CD14-positive monocyte (primary cell): ENCODE data around the gene ATP11A. TPM values are rescaled to one million over a fixed set of nuclear protein-coding genes. Genes with fewer than 3 reads are reported as not detected.
A peak's percentile ranks its signal among the peaks of the same experiment; 100 is the strongest.

Source experiments
- DNase-seq, 3 donors: peaks; one replicate each; pipeline ENCODE4 v3.0.0-alpha.2; 2011 to 2022
- H2AFZ ChIP-seq: 2 replicates; pipeline ENCODE4 v1.6.0; 2012; ENCODE audit warnings: mild to moderate bottlenecking, low read depth, low read length, inconsistent platforms; ENCODE audit not compliant: insufficient read depth, poor library complexity, severe bottlenecking
- H3K27ac ChIP-seq, 2 donors: 1 replicate in 1 of 2; 2 replicates in 1 of 2; pipeline ENCODE4 v1.5.1; 2012 to 2013; ENCODE audit warnings: low read length in 2 of 2, control low read depth in 1 of 2, inconsistent platforms in 1 of 2, low read depth in 1 of 2, mild to moderate bottlenecking in 1 of 2
- H3K27me3 ChIP-seq, 2 donors: one replicate each; pipeline versions ENCODE4 v1.6.0 to v1.6.1; 2011 to 2013; ENCODE audit warnings: low read length in 2 of 2; ENCODE audit not compliant: control insufficient read depth in 2 of 2, insufficient read depth in 2 of 2
- H3K36me3 ChIP-seq, 2 donors: replicated peaks in 1 of 2; 1 replicate in 1 of 2; 2 replicates in 1 of 2; pipeline versions ENCODE4 v1.5.1 to v1.6.1; 2012 to 2013; ENCODE audit warnings: low read length in 2 of 2, control low read depth in 1 of 2, inconsistent platforms in 1 of 2, mild to moderate bottlenecking in 1 of 2; ENCODE audit not compliant: insufficient read depth in 2 of 2, control insufficient read depth in 1 of 2
- H3K4me1 ChIP-seq, 2 donors: 1 replicate in 1 of 2; 2 replicates in 1 of 2; pipeline versions ENCODE4 v1.5.1 to v1.6.1; 2012 to 2013; ENCODE audit warnings: low read length in 2 of 2, control low read depth in 1 of 2, inconsistent platforms in 1 of 2, mild to moderate bottlenecking in 1 of 2, moderate library complexity in 1 of 2; ENCODE audit not compliant: insufficient read depth in 2 of 2, control insufficient read depth in 1 of 2
- H3K4me2 ChIP-seq: replicated peaks from 2 replicates; pipeline ENCODE3; 2012; ENCODE audit warnings: low read length, moderate library complexity, mild to moderate bottlenecking; ENCODE audit not compliant: poor library complexity, severe bottlenecking; ENCODE audit errors: extremely low read depth
- H3K4me3 ChIP-seq, 3 experiments: fragments of 200-600 bp in 1 of 3; sonication (generic) in 1 of 3; replicated peaks in 1 of 3; 1 replicate in 2 of 3; 2 replicates in 1 of 3; pipeline ENCODE4 v1.5.1; 2011 to 2013; ENCODE audit warnings: low read length in 3 of 3, mild to moderate bottlenecking in 3 of 3, control low read depth in 2 of 3, low read depth in 2 of 3, inconsistent platforms in 1 of 3, moderate library complexity in 1 of 3
- H3K79me2 ChIP-seq: 2 replicates; pipeline ENCODE4 v1.6.0; 2012; ENCODE audit warnings: mild to moderate bottlenecking, control low read depth, inconsistent platforms, low read length, moderate library complexity; ENCODE audit not compliant: insufficient read depth
- H3K9ac ChIP-seq: 2 replicates; pipeline ENCODE4 v1.6.0; 2017; ENCODE audit warnings: low read length, mild to moderate bottlenecking; ENCODE audit not compliant: insufficient read depth, poor library complexity, severe bottlenecking
- H3K9me3 ChIP-seq, 2 donors: replicated peaks in 1 of 2; 1 replicate in 1 of 2; 2 replicates in 1 of 2; pipeline versions ENCODE4 v1.5.1 to v1.6.1; 2012 to 2013; ENCODE audit warnings: low read length in 2 of 2, control low read depth in 1 of 2; ENCODE audit not compliant: control insufficient read depth in 1 of 2, insufficient read depth in 1 of 2
- H4K20me1 ChIP-seq: 2 replicates; pipeline ENCODE4 v1.6.0; 2012; ENCODE audit warnings: mild to moderate bottlenecking, low read length, control low read depth, moderate library complexity; ENCODE audit not compliant: insufficient read depth
- H3K27ac Mint-ChIP-seq, 7 donors: one replicate each; pipeline ENCODE4 v1.8.0; 2020; ENCODE audit warnings: mild to moderate bottlenecking in 7 of 7, mixed read lengths in 7 of 7, moderate library complexity in 6 of 7, inconsistent platforms in 2 of 7
- H3K27me3 Mint-ChIP-seq, 3 donors: one replicate each; pipeline ENCODE4 v1.8.0; 2021 to 2022; ENCODE audit warnings: low read depth in 3 of 3, mild to moderate bottlenecking in 3 of 3, mixed read lengths in 3 of 3, moderate library complexity in 3 of 3, inconsistent platforms in 1 of 3
- H3K36me3 Mint-ChIP-seq, 2 donors: one replicate each; pipeline ENCODE4 v1.8.0; 2020; ENCODE audit warnings: mixed read lengths in 2 of 2, inconsistent platforms in 1 of 2, mild to moderate bottlenecking in 1 of 2
- H3K4me1 Mint-ChIP-seq: one replicate; pipeline ENCODE4 v1.8.0; 2020; ENCODE audit warnings: mild to moderate bottlenecking, mixed read lengths
- H3K4me3 Mint-ChIP-seq, 2 donors: one replicate each; pipeline ENCODE4 v1.8.0; 2020; ENCODE audit warnings: mild to moderate bottlenecking in 2 of 2, mixed read lengths in 2 of 2, moderate library complexity in 1 of 2
- H3K9me3 Mint-ChIP-seq, 7 donors: one replicate each; pipeline ENCODE4 v1.8.0; 2020 to 2022; ENCODE audit warnings: mixed read lengths in 7 of 7, mild to moderate bottlenecking in 6 of 7, moderate library complexity in 6 of 7, inconsistent platforms in 2 of 7
- WGBS: methylation state at CpG from one replicate; pipeline ENCODE4 v1.1.5; 2013; ENCODE audit warnings: missing lambda C conversion rate; ENCODE audit not compliant: insufficient coverage; 5-methylcytosine and 5-hydroxymethylcytosine counted together
- intact Hi-C, 2 donors: fragments of 100-400 bp; cut with micrococcal nuclease; formaldehyde crosslinking; loops; one replicate each; pipeline versions ENCODE4 v1.15.0 to v1.15.1; 2023
- polyA plus RNA-seq, 3 donors: library from polyadenylated mRNA; depleted of rRNA in 1 of 3; unstranded in 2 of 3; stranded (reverse) in 1 of 3; fragments of 300-500 nt in 2 of 3; fragments of >200 nt in 1 of 3; fragmentation: Illumina TruSeq in 2 of 3; gene quantifications; 1 replicate in 2 of 3; 2 replicates in 1 of 3; pipeline ENCODE4 v1.2.3, GENCODE V29; 2012 to 2021
- TF ChIP-seq, protein P1 (sequence below): fragments of 200-600 bp; IDR thresholded peaks from one replicate; pipeline ENCODE4 v1.8.0; 2022; ENCODE audit warnings: antibody characterized with exemption, mild to moderate bottlenecking

Gene ATP11A
- polyA plus RNA-seq, 3 donors, result 7.2 to 45.4 (median 7.6) TPM

DNA sequence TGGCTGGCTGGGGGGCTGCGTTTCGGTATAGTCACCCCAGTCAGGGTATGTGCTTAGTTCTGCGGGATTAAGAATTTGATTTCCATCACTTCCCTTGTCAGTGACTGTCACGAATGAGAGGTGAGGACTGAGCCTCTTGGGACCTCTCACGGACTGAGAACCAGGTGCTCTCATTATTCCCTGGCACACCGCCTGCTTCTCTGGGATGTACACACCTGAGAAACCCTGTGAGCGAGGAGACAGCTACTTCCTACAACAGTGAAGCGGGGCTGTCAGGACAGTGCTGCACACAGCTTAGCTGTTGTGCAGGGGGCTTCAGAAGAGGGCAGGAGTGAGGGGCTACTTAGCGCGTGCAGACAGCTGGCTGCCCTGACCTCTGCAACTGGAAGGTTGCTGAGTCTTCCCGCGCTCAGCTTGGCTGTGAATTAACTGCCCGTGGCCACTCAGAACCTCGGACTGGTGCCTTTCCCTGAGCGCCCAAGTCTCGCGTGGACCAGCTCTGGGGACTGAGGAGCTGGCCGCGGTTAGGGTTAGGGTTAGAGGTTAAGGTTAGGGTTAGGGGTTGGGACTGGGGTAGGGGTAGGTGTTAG lies 213.9 kb downstream of the ATP11A start:
- Histone ChIP-seq H3K27ac (no peak overlapping the region), H3K9me3 (peaks cover 16 to 32% of the 10 kb centered on the region in 2 donors), H3K36me3 (no peaks in the 10 kb centered on the region), H3K27me3 (no peaks in the 10 kb centered on the region), H3K9ac (no peak overlapping the region), H3K4me2 (no peak overlapping the region), H3K4me3 (no peak overlapping the region), H3K4me1 (no peaks in the 10 kb centered on the region), H3K79me2 (no peaks in the 10 kb centered on the region), H2AFZ (no peak overlapping the region), H4K20me1 (no peaks in the 10 kb centered on the region)
- no peak for DNase-seq
- no peaks in the 10 kb centered on the region for H3K4me1 Mint-ChIP-seq
- H3K4me3 Mint-ChIP-seq, result no peak overlapping the region
- TF ChIP-seq, protein P1, sequence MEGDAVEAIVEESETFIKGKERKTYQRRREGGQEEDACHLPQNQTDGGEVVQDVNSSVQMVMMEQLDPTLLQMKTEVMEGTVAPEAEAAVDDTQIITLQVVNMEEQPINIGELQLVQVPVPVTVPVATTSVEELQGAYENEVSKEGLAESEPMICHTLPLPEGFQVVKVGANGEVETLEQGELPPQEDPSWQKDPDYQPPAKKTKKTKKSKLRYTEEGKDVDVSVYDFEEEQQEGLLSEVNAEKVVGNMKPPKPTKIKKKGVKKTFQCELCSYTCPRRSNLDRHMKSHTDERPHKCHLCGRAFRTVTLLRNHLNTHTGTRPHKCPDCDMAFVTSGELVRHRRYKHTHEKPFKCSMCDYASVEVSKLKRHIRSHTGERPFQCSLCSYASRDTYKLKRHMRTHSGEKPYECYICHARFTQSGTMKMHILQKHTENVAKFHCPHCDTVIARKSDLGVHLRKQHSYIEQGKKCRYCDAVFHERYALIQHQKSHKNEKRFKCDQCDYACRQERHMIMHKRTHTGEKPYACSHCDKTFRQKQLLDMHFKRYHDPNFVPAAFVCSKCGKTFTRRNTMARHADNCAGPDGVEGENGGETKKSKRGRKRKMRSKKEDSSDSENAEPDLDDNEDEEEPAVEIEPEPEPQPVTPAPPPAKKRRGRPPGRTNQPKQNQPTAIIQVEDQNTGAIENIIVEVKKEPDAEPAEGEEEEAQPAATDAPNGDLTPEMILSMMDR, result no peak
- WGBS, result 94% methylated on average over 17 of the region's 19 CpGs
- H3K36me3 Mint-ChIP-seq, result no peaks in the 10 kb centered on the region
- H3K27me3 Mint-ChIP-seq, result peaks cover 0 to 9% (median 4%) of the 10 kb centered on the region in 3 donors
- H3K27ac Mint-ChIP-seq, result peak overlapping the region in 1 of 7 donors; percentile 35
- intact Hi-C loops, result no loop called here
- H3K9me3 Mint-ChIP-seq, result peaks cover 10 to 22% (median 15%) of the 10 kb centered on the region in 7 donors

DNA sequence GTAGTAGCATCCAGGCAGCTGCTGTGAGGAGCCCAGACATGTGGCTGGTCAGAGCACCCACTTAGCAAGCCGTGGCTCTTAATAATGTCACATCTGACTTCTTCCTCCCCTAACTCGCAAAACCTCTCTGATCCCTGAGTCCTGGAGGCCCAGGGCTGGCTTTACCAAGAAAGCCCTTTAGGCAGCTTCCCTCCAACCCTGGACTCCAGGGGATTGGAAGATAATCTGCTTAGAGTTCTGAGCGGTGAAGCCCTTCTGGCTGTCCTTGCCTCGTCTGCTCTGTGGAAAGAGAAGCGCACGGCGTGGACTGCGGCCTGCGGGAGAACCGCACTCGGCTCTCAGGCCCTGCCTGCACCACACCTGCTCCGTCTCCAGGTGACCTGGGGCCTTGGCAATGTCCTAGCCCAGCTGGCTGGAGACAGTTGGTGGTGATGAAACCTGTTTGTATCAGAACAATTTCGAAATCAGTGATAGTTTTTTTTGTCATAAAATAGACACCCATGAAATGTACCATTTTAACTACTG lies 214.7 kb downstream of the ATP11A start:
- H3K79me2 ChIP-seq, result no peaks in the 10 kb centered on the region
- peaks cover 16 to 32% of the 10 kb centered on the region in 2 donors for H3K9me3 ChIP-seq
- 97% methylated on average over 10 of the region's 13 CpGs for WGBS
- H3K9me3 Mint-ChIP-seq, result peaks cover 10 to 22% (median 17%) of the 10 kb centered on the region in 7 donors
- H3K9ac ChIP-seq, result no peak overlapping the region
- DNase-seq, result no peak
- H3K4me2 ChIP-seq, result no peak overlapping the region
- no peaks in the 10 kb centered on the region for H4K20me1 ChIP-seq
- no peaks in the 10 kb centered on the region for H3K36me3 ChIP-seq
- no peak overlapping the region for H2AFZ ChIP-seq
- no peak overlapping the region for H3K4me3 ChIP-seq
- H3K4me1 Mint-ChIP-seq, result no peaks in the 10 kb centered on the region
- H3K27ac ChIP-seq, result no peak overlapping the region
- no peak overlapping the region for H3K4me3 Mint-ChIP-seq
- H3K36me3 Mint-ChIP-seq, result no peaks in the 10 kb centered on the region
- H3K4me1 ChIP-seq, result no peaks in the 10 kb centered on the region
- no peak overlapping the region for H3K27ac Mint-ChIP-seq
- intact Hi-C loops, result no loop called here
- TF ChIP-seq, protein P1, result no peak
- H3K27me3 Mint-ChIP-seq, result peaks cover 4 to 8% (median 4%) of the 10 kb centered on the region in 3 donors
- no peaks in the 10 kb centered on the region for H3K27me3 ChIP-seq
